Peyer's patch (tissue), 4 donors: ENCODE data around the gene GNG13.

Experiments
- POLR2A ChIP-seq, 2 donors: fragments of 450-650 bp; IDR thresholded peaks; one replicate each; pipeline ENCODE4 v1.5.1; 2017; ENCODE audit warnings: antibody characterized with exemption in 2 of 2, mild to moderate bottlenecking in 2 of 2, moderate library complexity in 2 of 2
- TF ChIP-seq, protein P1 (sequence below), 6 experiments: fragments of 450-650 bp in 4 of 6; fragments of 200-600 bp in 2 of 6; sonication (generic) in 1 of 6; IDR thresholded peaks; one replicate each; pipeline ENCODE4 v1.5.1; 2017 to 2019; ENCODE audit warnings: antibody characterized with exemption in 6 of 6, mild to moderate bottlenecking in 3 of 6, moderate library complexity in 1 of 6

DNA sequence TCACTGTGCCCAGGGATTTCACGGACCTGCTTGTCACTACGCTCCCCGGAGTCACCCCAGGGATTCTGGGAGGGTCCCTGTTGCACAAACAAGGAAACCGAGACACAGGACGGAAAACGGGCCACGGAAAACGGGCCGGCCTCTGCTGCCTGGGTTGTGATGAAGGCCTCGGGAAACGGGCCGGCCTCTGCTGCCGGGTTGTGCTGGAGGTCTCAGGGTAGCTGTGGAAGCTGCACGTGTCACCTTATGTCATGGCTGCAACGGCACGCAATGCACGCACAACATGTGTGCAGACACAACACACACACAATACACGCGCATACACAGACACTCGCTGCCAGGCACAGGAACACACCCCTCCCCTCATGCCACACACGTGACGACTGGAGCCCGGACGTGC is 27.0 kb upstream of the GNG13 start:
- TF ChIP-seq, protein P1, sequence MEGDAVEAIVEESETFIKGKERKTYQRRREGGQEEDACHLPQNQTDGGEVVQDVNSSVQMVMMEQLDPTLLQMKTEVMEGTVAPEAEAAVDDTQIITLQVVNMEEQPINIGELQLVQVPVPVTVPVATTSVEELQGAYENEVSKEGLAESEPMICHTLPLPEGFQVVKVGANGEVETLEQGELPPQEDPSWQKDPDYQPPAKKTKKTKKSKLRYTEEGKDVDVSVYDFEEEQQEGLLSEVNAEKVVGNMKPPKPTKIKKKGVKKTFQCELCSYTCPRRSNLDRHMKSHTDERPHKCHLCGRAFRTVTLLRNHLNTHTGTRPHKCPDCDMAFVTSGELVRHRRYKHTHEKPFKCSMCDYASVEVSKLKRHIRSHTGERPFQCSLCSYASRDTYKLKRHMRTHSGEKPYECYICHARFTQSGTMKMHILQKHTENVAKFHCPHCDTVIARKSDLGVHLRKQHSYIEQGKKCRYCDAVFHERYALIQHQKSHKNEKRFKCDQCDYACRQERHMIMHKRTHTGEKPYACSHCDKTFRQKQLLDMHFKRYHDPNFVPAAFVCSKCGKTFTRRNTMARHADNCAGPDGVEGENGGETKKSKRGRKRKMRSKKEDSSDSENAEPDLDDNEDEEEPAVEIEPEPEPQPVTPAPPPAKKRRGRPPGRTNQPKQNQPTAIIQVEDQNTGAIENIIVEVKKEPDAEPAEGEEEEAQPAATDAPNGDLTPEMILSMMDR (IDR thresholded peaks at IDR 0.05): no peak
- no peak for TF ChIP-seq POLR2A (IDR thresholded peaks at IDR 0.05)
